ENCODE results near the gene HNF4A.

HNF4A gene

GRCh38 chr20:44475372-44475693 is 119.8 kb downstream of the HNF4A start:
- TF ChIP-seq CTCF (conservative IDR thresholded peaks at IDR 0.05; ENCODE audit: low read depth, low read length), result no peak
- H3K4me3 ChIP-seq (ENCODE audit: low read depth, low read length), result peak overlapping the region; percentile 98

GRCh38 chr20:44475694-44476560 is 120.4 kb downstream of the HNF4A start, which contains the start of gene TTPAL:
TTPAL (plus strand) TSS chr20:44475874; CDS start chr20:44480000, 4,126 bp downstream.
- DNase-seq (ENCODE audit: low read depth), result peak; percentile 84
- H3K4me3 ChIP-seq (ENCODE audit: low read depth, low read length), result peak within 1 kb of the TSS; percentile 98
- TF ChIP-seq CTCF (conservative IDR thresholded peaks at IDR 0.05; ENCODE audit: low read depth, low read length), result peak; percentile 44

More at GRCh38 chr20:44475372-44475693, 119.8 kb downstream of the HNF4A start:
- DNase-seq (ENCODE audit: low read depth), result no peak

GRCh38 chr20:44477151-44477550 is 121.7 kb downstream of the HNF4A start:
- no peak for TF ChIP-seq CTCF (conservative IDR thresholded peaks at IDR 0.05; ENCODE audit: low read depth, low read length)
- no peak for DNase-seq (ENCODE audit: low read depth)
- peak overlapping the region; percentile 98 for H3K4me3 ChIP-seq (ENCODE audit: low read depth, low read length)

GRCh38 chr20:44478206-44478605 is 122.7 kb downstream of the HNF4A start:
- DNase-seq (ENCODE audit: low read depth), result no peak
- no peak for TF ChIP-seq CTCF (conservative IDR thresholded peaks at IDR 0.05; ENCODE audit: low read depth, low read length)
- H3K4me3 ChIP-seq (ENCODE audit: low read depth, low read length), result no peak overlapping the region

- no peak for DNase-seq (ENCODE audit: low read depth)
- TF ChIP-seq CTCF (conservative IDR thresholded peaks at IDR 0.05; ENCODE audit: low read depth, low read length), result no peak
- H3K4me3 ChIP-seq (ENCODE audit: low read depth, low read length), result no peak overlapping the region
Measured at GRCh38 chr20:44479643-44480042, 124.1 kb downstream of the HNF4A start.

- TF ChIP-seq CTCF (conservative IDR thresholded peaks at IDR 0.05; ENCODE audit: low read depth, low read length), result no peak
Measured at GRCh38 chr20:44480097-44480496, 124.6 kb downstream of the HNF4A start.

More at GRCh38 chr20:44480097-44480496, 124.6 kb downstream of the HNF4A start:
- H3K4me3 ChIP-seq (ENCODE audit: low read depth, low read length), result no peak overlapping the region
- DNase-seq (ENCODE audit: low read depth), result no peak
